ENCODE data around the gene TBC1D9. TPM values are rescaled to one million over a fixed set of nuclear protein-coding genes. Genes with fewer than 3 reads are reported as not detected.

TBC1D9 gene
- total RNA-seq, 1 experiment from 2014 or later: 21.7 TPM

GRCh38 chr4:140735317-140735716, 20.9 kb downstream of the TBC1D9 start:
- POLR2A ChIA-PET: no interaction called here
- in situ Hi-C loops (cut with HindIII; ENCODE audit: low pct_unique_long_range_greater_than_20kb, low sequenced_read_pairs): no loop called here
- BruUV-seq (replicated peaks): no TSS peak

GRCh38 chr4:140732780-140733179, 23.4 kb downstream of the TBC1D9 start:
- BruUV-seq (replicated peaks): no TSS peak
- Histone ChIP-seq H3K36me3 (ENCODE audit: control insufficient read depth, insufficient read depth, low read length) (no peaks in the 10 kb centered on the region), H3K27me3 (ENCODE audit: control insufficient read depth, insufficient read depth, low read length) (no peaks in the 10 kb centered on the region), H3K27ac (ENCODE audit: low read length) (no peak overlapping the region; the same call in 1 of the 2 replicates), H3K4me1 (ENCODE audit: control insufficient read depth, insufficient read depth, low read length) (peaks cover 21% of the 10 kb centered on the region), H3K4me3 (ENCODE audit: low read depth in 2 of 2, low read length in 2 of 2) (no peak overlapping the region), H3K9me3 (ENCODE audit: control insufficient read depth, insufficient read depth, low read depth, low read length) (no peaks in the 10 kb centered on the region)
- intact Hi-C loops (cut with micrococcal nuclease; ENCODE audit: unreplicated experiment): no loop called here
- ATAC-seq (no peak), DNase-seq (ENCODE audit: low read depth, low spot score) (no peak)
- TF ChIP-seq SIN3A (IDR thresholded peaks at IDR 0.05; ENCODE audit: borderline replicate concordance, insufficient read depth, low read depth, low read length) (no peak), TCF7L2 (IDR thresholded peaks at IDR 0.05; ENCODE audit: low read depth, low read length) (no peak), REST (IDR thresholded peaks at IDR 0.05; ENCODE audit: insufficient read depth in 1 of 2, low read depth in 2 of 2, low read length in 1 of 2) (no peak), CTCF (IDR thresholded peaks at IDR 0.05) (no peak), POLR2AphosphoS5 (IDR thresholded peaks at IDR 0.05; ENCODE audit: low read depth, low read length) (no peak)
- ChIA-PET POLR2A (no interaction called here), CTCF (no interaction called here)
- in situ Hi-C loops (cut with HindIII; ENCODE audit: low pct_unique_long_range_greater_than_20kb, low sequenced_read_pairs): no loop called here

More at GRCh38 chr4:140735317-140735716, 20.9 kb downstream of the TBC1D9 start:
- TF ChIP-seq TCF7L2 (IDR thresholded peaks at IDR 0.05; ENCODE audit: low read depth, low read length) (no peak), SIN3A (IDR thresholded peaks at IDR 0.05; ENCODE audit: borderline replicate concordance, insufficient read depth, low read depth, low read length) (no peak), CTCF (IDR thresholded peaks at IDR 0.05) (no peak), REST (IDR thresholded peaks at IDR 0.05; ENCODE audit: insufficient read depth in 1 of 2, low read depth in 2 of 2, low read length in 1 of 2) (no peak), POLR2AphosphoS5 (IDR thresholded peaks at IDR 0.05; ENCODE audit: low read depth, low read length) (no peak)
- H3K27me3 ChIP-seq (ENCODE audit: control insufficient read depth, insufficient read depth, low read length): no peaks in the 10 kb centered on the region
- no peaks in the 10 kb centered on the region for H3K9me3 ChIP-seq (ENCODE audit: control insufficient read depth, insufficient read depth, low read depth, low read length)
- no peak overlapping the region for H3K4me3 ChIP-seq (ENCODE audit: low read depth in 2 of 2, low read length in 2 of 2)
- DNase-seq (ENCODE audit: low read depth, low spot score) (no peak), ATAC-seq (no peak)
- intact Hi-C loops (cut with micrococcal nuclease; ENCODE audit: unreplicated experiment): no loop called here
- no peak overlapping the region for H3K27ac ChIP-seq (ENCODE audit: low read length)
- CTCF ChIA-PET: no interaction called here
- peaks cover 10% of the 10 kb centered on the region; the same call in 1 of the 2 replicates for H3K4me1 ChIP-seq (ENCODE audit: control insufficient read depth, insufficient read depth, low read length)
- H3K36me3 ChIP-seq (ENCODE audit: control insufficient read depth, insufficient read depth, low read length): no peaks in the 10 kb centered on the region
